PC-9 (cell line): ENCODE results near the gene SCAF11.

Source experiments
- CTCF ChIP-seq: fragments of 200-600 bp; sonication (generic); conservative IDR thresholded peaks from 2 replicates; pipeline ENCODE4 v1.6.1; 2017; ENCODE audit warnings: mixed run types, antibody characterized with exemption, mild to moderate bottlenecking, moderate library complexity
- EZH2 ChIP-seq: fragments of 200-600 bp; sonication (generic); IDR thresholded peaks from 2 replicates; pipeline ENCODE4 v1.8.0; 2017; ENCODE audit warnings: antibody characterized with exemption, low read depth

DNA sequence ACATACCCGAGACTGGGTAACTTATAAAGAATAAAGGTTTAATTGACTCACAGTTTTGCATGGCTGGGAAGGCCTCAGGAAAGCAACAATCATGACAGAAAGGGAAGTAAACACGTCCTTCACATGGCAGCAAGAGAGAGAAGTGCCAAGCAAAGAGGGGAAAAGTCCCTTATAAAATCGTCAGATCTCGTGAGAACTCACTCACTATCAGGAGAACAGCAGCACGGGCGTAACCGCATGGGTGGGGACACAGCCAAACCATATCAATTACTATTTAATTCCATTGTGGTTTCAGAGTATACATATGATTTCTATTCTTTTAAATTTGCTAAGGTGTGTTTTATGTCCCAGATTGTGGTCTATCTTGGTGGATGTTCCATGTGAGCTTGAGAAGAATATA is 117.9 kb downstream of the SCAF11 start:
- no peak for TF ChIP-seq CTCF
- no peak for TF ChIP-seq EZH2
